ENCODE results near the gene COA7. TPM values are rescaled to one million over a fixed set of nuclear protein-coding genes. Genes with fewer than 3 reads are reported as not detected.

The COA7 gene
- total and polyA plus RNA-seq, 3 donors from 2014 or later = 8.7 to 11.5 (median 10.0) TPM

GRCh38 chr1:52727956-52728656, 30.0 kb upstream of the COA7 start:
- 55 to 58% methylated on average over 6 of the region's 6 CpGs for WGBS, 2 donors

GRCh38 chr1:52727114-52727586, 29.0 kb upstream of the COA7 start:
- Histone ChIP-seq H3K36me3 (ENCODE audit: low read depth, missing control alignments) (no peaks in the 10 kb centered on the region), H3K27ac (peak overlapping the region; percentile 88 to 91), H3K4me3 (peak overlapping the region; percentile 94 to 95), H3K27me3 (no peaks in the 10 kb centered on the region), H3K9me3 (no peaks in the 10 kb centered on the region), H3K4me1 (peaks cover 22% of the 10 kb centered on the region)
- WGBS, 2 donors = 0 to 1% methylated on average over 14 of the region's 14 CpGs
- intact Hi-C loops (cut with DNase I; ENCODE audit: low total_unique reads) = no loop called here
- no peak for DNase-seq
- TF ChIP-seq CTCF (IDR thresholded peaks at IDR 0.05) (no peak), POLR2A (IDR thresholded peaks at IDR 0.05) (no peak)

More at GRCh38 chr1:52727956-52728656, 30.0 kb upstream of the COA7 start:
- Histone ChIP-seq H3K36me3 (ENCODE audit: low read depth, missing control alignments) (no peaks in the 10 kb centered on the region), H3K9me3 (no peaks in the 10 kb centered on the region), H3K4me1 (peaks cover 22% of the 10 kb centered on the region), H3K27ac (peak overlapping the region in 1 of 2 donors; percentile 91), H3K4me3 (peak overlapping the region in 1 of 2 donors; percentile 94), H3K27me3 (no peaks in the 10 kb centered on the region)
- no peak for DNase-seq
- TF ChIP-seq CTCF (IDR thresholded peaks at IDR 0.05) = no peak
- no peak for TF ChIP-seq POLR2A (IDR thresholded peaks at IDR 0.05)
- intact Hi-C loops (cut with DNase I; ENCODE audit: low total_unique reads) = no loop called here

GRCh38 chr1:52726265-52727113, 28.3 kb upstream of the COA7 start, which contains the start of gene ZYG11B:
TSS of gene ZYG11B (plus strand) at chr1:52726453. CDS start at chr1:52726654, 201 bp downstream.
- WGBS, 2 donors = 1% methylated on average over 17 to 44 of the region's 59 CpGs
- H3K9me3 ChIP-seq = no peaks in the 10 kb centered on the region
- H3K27me3 ChIP-seq = no peaks in the 10 kb centered on the region
- peak within 1 kb of the TSS; percentile 94 to 95 for H3K4me3 ChIP-seq
- H3K4me1 ChIP-seq = peaks cover 22% of the 10 kb centered on the region
- H3K27ac ChIP-seq = peak within 1 kb of the TSS; percentile 88 to 91
- H3K36me3 ChIP-seq (ENCODE audit: low read depth, missing control alignments) = no peaks in the 10 kb centered on the region
- intact Hi-C loops (cut with DNase I; ENCODE audit: low total_unique reads) = no loop called here
- peak; percentile 94 for DNase-seq
- TF ChIP-seq CTCF (IDR thresholded peaks at IDR 0.05) (no peak), POLR2A (IDR thresholded peaks at IDR 0.05) (peak; percentile 37)

GRCh38 chr1:52725903-52726264, 27.7 kb upstream of the COA7 start:
- no peak for DNase-seq
- H3K4me3 ChIP-seq = peak overlapping the region; percentile 94 to 95
- intact Hi-C loops (cut with DNase I; ENCODE audit: low total_unique reads) = no loop called here
- WGBS, 2 donors = 2 to 6% methylated on average over 5 to 6 of the region's 6 CpGs
- H3K4me1 ChIP-seq = peaks cover 22% of the 10 kb centered on the region
- peak overlapping the region in 1 of 2 donors; percentile 91 for H3K27ac ChIP-seq
- no peaks in the 10 kb centered on the region for H3K36me3 ChIP-seq (ENCODE audit: low read depth, missing control alignments)
- TF ChIP-seq POLR2A (IDR thresholded peaks at IDR 0.05) (no peak), CTCF (IDR thresholded peaks at IDR 0.05) (no peak)
- no peaks in the 10 kb centered on the region for H3K9me3 ChIP-seq
- no peaks in the 10 kb centered on the region for H3K27me3 ChIP-seq

Measured in testis (tissue), 3 donors.